Globus pallidus (tissue), 1 donor: ENCODE data around the gene APOC1.

ENCODE experiments used
- DNase-seq: peaks from one replicate; pipeline ENCODE4 v3.0.0-alpha.2; 2015; ENCODE audit warnings: low spot score

Gene APOC1

DNA sequence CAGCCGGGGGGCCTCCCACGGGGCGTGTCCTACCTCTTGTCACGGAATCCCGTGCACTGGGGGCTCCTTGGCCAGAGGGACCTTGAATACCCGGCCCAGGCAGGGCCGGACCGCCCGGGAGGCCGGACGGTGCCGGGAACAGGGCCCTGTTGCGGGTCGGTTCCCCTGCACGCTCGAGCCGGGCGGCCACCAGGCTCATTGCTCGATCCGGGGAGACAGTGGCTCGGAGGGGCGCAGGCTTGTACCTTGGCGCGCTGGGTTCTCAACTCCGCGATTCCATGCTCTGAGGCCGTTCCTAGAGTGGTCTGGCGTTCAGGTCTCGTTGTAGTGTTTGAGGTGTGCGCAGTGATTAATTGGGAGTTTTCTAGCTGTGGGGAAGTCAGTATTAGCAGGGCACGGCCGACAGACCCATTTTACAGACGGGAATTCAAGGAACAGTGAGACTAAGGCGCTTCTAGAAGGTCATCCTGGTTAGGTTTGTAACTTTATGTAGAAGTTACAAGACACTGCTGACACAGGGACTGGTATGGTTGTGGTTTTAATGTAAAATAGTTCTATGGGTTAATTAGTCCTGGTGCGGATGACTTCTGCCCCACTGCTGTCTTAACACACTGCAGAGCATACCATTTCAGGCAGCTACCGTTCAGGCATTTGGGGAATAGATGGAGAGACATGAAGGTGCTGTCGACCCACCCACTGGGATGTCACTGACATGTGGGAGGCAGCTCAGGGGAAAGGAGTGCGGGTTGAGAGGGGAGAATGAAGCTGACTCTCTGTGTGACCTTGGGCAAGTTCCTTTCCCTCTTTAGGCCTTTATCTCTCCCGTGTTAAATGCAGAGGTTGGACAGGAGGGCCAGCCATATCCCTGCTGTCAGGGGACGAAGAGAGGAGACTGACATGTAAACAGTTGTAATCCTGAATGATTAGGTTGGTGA is 41.4 kb downstream of the APOC1 start:
- no peak for DNase-seq

DNA sequence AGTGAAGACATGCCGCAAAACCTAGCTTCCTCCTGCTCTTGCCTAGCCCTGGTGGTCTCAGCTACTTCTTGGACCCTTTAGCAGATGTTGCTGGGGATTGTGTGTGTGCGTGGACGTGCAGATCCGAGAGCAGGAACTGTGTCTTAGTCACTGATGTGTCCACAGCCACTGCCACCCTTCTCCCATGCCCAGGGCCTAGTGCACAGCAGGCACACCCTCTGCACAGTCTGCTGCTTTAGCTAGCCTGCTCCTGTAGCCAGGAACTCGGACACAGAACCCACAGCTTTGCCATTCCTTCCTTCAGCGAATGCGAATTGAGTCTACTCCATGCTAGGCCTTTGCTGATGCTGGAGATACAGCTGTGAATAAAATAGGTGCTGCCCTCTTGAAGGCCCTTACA is 43.1 kb downstream of the APOC1 start:
- DNase-seq: no peak

- DNase-seq: no peak
Observed at GRCh38 chr19:44958090-44958489, 43.7 kb downstream of the APOC1 start.

DNA sequence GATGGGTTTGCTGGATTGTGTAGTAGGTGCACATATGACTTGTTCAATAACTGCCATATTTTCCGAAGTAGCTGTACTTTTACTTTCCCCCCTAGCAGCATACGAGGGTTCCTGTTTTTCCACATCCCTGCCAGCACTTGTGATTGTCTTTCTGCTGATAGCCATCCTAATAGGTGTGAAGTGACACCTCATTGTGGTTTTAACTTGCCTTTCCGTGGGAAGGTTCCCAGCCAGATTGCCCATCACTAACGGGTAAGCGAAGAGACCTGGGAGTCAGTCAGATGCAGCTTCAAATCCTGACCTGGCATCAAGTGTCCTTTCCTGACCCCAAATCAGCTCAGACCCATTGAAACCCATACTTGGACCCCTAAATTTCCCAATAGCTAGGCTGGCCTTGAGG is 45.3 kb downstream of the APOC1 start:
- DNase-seq: no peak

GRCh38 chr19:44960906-44961728 is 46.7 kb downstream of the APOC1 start:
- no peak for DNase-seq

DNA sequence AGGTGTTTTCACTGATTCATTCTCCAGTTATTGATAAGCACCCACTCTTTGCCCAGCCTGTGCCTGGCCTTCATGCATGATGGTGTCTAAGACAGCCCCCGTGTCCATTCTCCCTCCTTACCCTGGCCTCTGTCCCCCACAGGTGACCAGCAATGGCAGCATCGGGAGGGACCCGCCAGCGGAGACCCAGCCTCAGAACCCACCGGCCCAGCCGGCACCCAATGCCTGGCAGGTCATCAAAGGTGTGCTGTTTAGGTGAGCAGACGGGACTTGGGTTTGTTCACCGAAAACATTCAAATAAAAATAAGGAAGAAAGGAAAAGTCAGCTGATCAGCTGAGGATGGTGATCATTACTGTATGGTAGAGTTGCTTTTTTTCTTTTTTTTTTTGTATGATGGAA is 47.4 kb downstream of the APOC1 start:
- DNase-seq: no peak

DNA sequence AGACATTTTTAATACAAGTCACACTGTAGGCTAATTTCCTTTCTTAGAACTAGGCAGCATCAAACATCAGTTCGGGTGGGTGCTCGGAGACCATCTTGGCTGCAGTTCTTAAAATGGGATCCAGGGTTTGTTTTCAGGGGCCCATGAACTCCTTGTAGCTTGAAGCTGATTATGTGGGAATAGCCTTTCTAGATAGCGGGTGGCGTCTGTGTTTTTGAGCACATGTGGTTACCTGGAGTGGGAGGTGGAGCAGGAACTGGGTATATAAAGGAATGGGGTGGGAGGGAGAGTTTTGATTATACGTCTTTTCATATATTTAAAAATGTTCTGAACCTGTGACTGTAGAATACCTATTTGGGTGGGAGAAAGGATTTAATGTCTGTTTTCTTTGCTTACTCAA is 53.7 kb downstream of the APOC1 start:
- DNase-seq: no peak

GRCh38 chr19:44968670-44969069 is 54.3 kb downstream of the APOC1 start:
- DNase-seq: no peak
